Loucy (cell line): ENCODE data around the gene CYP4F22.

Experiments used
- H2AFZ ChIP-seq: fragments of 200-600 bp; sonication (generic); 2 replicates; pipeline ENCODE4 v1.6.0; 2016; ENCODE audit warnings: antibody characterized with exemption, mild to moderate bottlenecking, low read length, moderate library complexity
- H3F3A ChIP-seq: fragments of 200-600 bp; 2 replicates; pipeline ENCODE4 v1.6.0; 2016; ENCODE audit warnings: antibody characterized with exemption, low read depth, mild to moderate bottlenecking
- H3K27me3 ChIP-seq: fragments of 200-600 bp; sonication (generic); 2 replicates; pipeline ENCODE4 v1.6.1; 2014; ENCODE audit warnings: low read length, mild to moderate bottlenecking; ENCODE audit not compliant: insufficient read depth, poor library complexity, severe bottlenecking
- H3K36me3 ChIP-seq: fragments of 200-600 bp; sonication (generic); 2 replicates; pipeline ENCODE4 v1.6.1; 2016; ENCODE audit warnings: low read length; ENCODE audit not compliant: insufficient read depth
- H3K4me1 ChIP-seq: fragments of 200-600 bp; sonication (generic); 2 replicates; pipeline ENCODE4 v1.5.1; 2014; ENCODE audit warnings: low read length, mild to moderate bottlenecking; ENCODE audit not compliant: insufficient read depth, poor library complexity, severe bottlenecking
- H3K4me2 ChIP-seq: fragments of 200-600 bp; sonication (generic); 2 replicates; pipeline ENCODE4 v1.6.0; 2014; ENCODE audit warnings: antibody characterized with exemption, low read length, low read depth, mild to moderate bottlenecking; ENCODE audit not compliant: poor library complexity, severe bottlenecking
- H3K4me3 ChIP-seq: fragments of 200-600 bp; sonication (generic); 2 replicates; pipeline ENCODE4 v1.5.1; 2014; ENCODE audit warnings: low read length, mild to moderate bottlenecking, mixed read lengths; ENCODE audit not compliant: poor library complexity, severe bottlenecking
- H3K79me2 ChIP-seq: fragments of 200-600 bp; sonication (generic); 2 replicates; pipeline ENCODE4 v1.6.1; 2014; ENCODE audit warnings: low read length; ENCODE audit not compliant: insufficient read depth
- H3K9ac ChIP-seq: fragments of 200-600 bp; sonication (generic); 2 replicates; pipeline ENCODE4 v1.6.0; 2014; ENCODE audit warnings: mild to moderate bottlenecking, low read depth, low read length, moderate library complexity; ENCODE audit not compliant: poor library complexity, severe bottlenecking
- H3K9me2 ChIP-seq: fragments of 200-600 bp; sonication (generic); replicated peaks from 2 replicates; pipeline ENCODE4 v1.6.1; 2016; ENCODE audit warnings: low read depth, low read length, mixed read lengths
- H3K9me3 ChIP-seq: fragments of 200-600 bp; sonication (generic); 2 replicates; pipeline ENCODE4 v1.6.1; 2014; ENCODE audit warnings: mild to moderate bottlenecking, antibody characterized with exemption, low read length, low read depth; ENCODE audit not compliant: insufficient read depth
- H4K20me1 ChIP-seq: fragments of 200-600 bp; sonication (generic); 2 replicates; pipeline ENCODE4 v1.6.0; 2014; ENCODE audit warnings: antibody characterized with exemption, low read length, mild to moderate bottlenecking; ENCODE audit not compliant: insufficient read depth, poor library complexity, severe bottlenecking
- EZH2phosphoT487 ChIP-seq: fragments of 200-600 bp; IDR thresholded peaks from 2 replicates; pipeline ENCODE4 v1.6.1; 2018; ENCODE audit warnings: antibody characterized with exemption, mild to moderate bottlenecking, moderate library complexity, borderline replicate concordance
- TF ChIP-seq, protein P1 (sequence below): fragments of 200-600 bp; sonication (generic); conservative IDR thresholded peaks from 2 replicates; pipeline ENCODE4 v1.5.1; 2014; ENCODE audit warnings: mild to moderate bottlenecking, antibody characterized with exemption, low read length

The CYP4F22 gene

DNA sequence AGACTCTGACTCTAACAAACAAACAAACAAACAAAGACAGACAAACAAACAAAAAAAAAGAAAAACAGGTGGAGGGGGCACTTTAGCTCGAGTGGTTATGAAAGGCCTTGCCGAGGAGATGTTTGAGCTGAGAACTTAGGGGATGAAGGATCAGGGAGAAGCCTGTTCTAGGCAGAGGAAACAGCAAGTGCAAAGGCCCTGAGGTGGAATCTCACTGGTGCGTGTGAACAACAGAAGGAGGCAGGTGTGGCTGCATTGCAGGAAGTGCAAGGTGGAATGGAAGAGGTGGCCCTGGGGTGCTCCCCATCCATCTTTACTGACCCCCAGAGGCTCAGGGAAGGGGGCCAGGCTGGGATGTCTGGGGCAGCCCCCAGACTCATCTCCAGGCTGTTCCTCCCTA, 41.9 kb downstream of the CYP4F22 start:
- H3K4me3 ChIP-seq = no peak overlapping the region
- no peaks in the 10 kb centered on the region for H3F3A ChIP-seq
- no peaks in the 10 kb centered on the region for H3K36me3 ChIP-seq
- H3K4me2 ChIP-seq = no peak overlapping the region
- H3K9me2 ChIP-seq = no peaks in the 10 kb centered on the region
- H3K9me3 ChIP-seq = no peaks in the 10 kb centered on the region
- H3K79me2 ChIP-seq = no peaks in the 10 kb centered on the region
- H3K4me1 ChIP-seq = no peaks in the 10 kb centered on the region
- no peak for TF ChIP-seq EZH2phosphoT487
- TF ChIP-seq, protein P1, sequence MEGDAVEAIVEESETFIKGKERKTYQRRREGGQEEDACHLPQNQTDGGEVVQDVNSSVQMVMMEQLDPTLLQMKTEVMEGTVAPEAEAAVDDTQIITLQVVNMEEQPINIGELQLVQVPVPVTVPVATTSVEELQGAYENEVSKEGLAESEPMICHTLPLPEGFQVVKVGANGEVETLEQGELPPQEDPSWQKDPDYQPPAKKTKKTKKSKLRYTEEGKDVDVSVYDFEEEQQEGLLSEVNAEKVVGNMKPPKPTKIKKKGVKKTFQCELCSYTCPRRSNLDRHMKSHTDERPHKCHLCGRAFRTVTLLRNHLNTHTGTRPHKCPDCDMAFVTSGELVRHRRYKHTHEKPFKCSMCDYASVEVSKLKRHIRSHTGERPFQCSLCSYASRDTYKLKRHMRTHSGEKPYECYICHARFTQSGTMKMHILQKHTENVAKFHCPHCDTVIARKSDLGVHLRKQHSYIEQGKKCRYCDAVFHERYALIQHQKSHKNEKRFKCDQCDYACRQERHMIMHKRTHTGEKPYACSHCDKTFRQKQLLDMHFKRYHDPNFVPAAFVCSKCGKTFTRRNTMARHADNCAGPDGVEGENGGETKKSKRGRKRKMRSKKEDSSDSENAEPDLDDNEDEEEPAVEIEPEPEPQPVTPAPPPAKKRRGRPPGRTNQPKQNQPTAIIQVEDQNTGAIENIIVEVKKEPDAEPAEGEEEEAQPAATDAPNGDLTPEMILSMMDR = no peak
- H4K20me1 ChIP-seq = no peaks in the 10 kb centered on the region
- H3K27me3 ChIP-seq = no peaks in the 10 kb centered on the region
- no peak overlapping the region for H3K9ac ChIP-seq
- no peak overlapping the region for H2AFZ ChIP-seq

DNA sequence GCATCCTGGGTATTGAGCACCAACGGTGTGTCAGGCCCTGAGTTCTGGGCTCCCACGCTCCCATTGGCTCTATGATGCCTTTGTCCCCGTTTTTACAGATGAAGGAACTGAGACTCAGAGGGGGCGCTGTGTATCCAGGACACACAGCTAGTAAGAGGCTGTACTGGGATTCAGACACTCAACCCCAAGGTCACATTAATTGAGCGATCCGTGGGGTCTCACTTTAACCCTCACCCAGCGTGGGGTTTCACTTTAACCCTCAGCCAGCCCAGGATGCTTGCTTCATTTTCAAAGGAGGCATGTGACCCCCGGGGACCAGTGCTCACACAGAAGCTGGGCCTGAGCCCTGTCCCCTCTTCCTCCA, 42.6 kb downstream of the CYP4F22 start:
- Histone ChIP-seq H3K27me3 (no peaks in the 10 kb centered on the region), H3K9me3 (no peaks in the 10 kb centered on the region), H3K79me2 (no peaks in the 10 kb centered on the region), H3K9me2 (no peaks in the 10 kb centered on the region), H3K9ac (no peak overlapping the region), H2AFZ (no peak overlapping the region), H3F3A (no peaks in the 10 kb centered on the region), H3K4me2 (no peak overlapping the region), H3K4me1 (no peaks in the 10 kb centered on the region), H3K36me3 (no peaks in the 10 kb centered on the region), H4K20me1 (no peaks in the 10 kb centered on the region), H3K4me3 (no peak overlapping the region)
- TF ChIP-seq EZH2phosphoT487 = no peak
- TF ChIP-seq, protein P1 = no peak

DNA sequence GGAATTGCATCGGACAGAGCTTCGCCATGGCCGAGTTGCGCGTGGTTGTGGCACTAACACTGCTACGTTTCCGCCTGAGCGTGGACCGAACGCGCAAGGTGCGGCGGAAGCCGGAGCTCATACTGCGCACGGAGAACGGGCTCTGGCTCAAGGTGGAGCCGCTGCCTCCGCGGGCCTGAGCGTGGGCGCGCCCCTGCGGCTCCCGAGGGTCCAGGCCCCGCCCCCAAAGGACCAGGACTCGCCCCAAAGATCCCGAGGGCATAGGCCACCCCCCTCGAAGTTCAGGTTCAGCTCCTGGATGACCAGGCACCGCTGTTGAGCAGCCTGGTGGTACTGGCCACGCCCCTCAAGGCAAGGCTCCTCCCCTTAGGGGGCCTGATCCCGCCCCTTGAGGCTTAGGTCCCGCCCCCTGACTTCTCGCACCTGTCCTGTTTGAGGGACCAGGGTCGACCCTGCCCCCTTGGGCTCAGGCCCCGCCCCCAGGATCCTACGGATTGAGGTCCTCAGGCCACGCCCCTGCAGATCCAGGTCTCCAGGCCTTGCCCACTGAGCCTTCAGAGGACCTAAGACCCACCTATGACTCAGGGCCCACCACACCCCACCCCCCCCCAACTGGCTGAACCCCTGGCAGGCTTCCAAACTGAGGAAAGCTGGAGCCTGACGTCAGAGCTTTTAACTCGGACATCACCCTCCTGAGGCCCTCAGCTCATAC, 43.1 kb downstream of the CYP4F22 start:
- no peak for TF ChIP-seq EZH2phosphoT487
- TF ChIP-seq, protein P1 = no peak
- no peak overlapping the region for H3K4me3 ChIP-seq
- H3K9me2 ChIP-seq = no peaks in the 10 kb centered on the region
- no peak overlapping the region for H2AFZ ChIP-seq
- H3F3A ChIP-seq = no peaks in the 10 kb centered on the region
- H3K36me3 ChIP-seq = no peaks in the 10 kb centered on the region
- H3K9ac ChIP-seq = no peak overlapping the region
- no peaks in the 10 kb centered on the region for H3K27me3 ChIP-seq
- H4K20me1 ChIP-seq = no peaks in the 10 kb centered on the region
- H3K79me2 ChIP-seq = no peaks in the 10 kb centered on the region
- H3K9me3 ChIP-seq = no peaks in the 10 kb centered on the region
- no peak overlapping the region for H3K4me2 ChIP-seq
- peaks cover 4% of the 10 kb centered on the region for H3K4me1 ChIP-seq
